Calu3 (cell line): ENCODE measurements around the gene CDKAL1. TPM values are rescaled to one million over a fixed set of nuclear protein-coding genes. Genes with fewer than 3 reads are reported as not detected.

ENCODE experiments used
- BruUV-seq: library from RNA; stranded (reverse); fragments of 400-500 nt; replicated peaks from 2 replicates; lab custom pipeline; 2021; lab: Mats Ljungman, UMichigan
- CTCF ChIA-PET: fragments of 300-600 bp; sonication (Branson Sonifier 250); formaldehyde crosslinking; loops from one replicate; lab custom pipeline; 2022; ENCODE audit warnings: antibody characterized with exemption; lab: Charles Lee
- DNase-seq: peaks from one replicate; pipeline ENCODE4 v3.0.0; 2022
- H3K27ac Mint-ChIP-seq: one replicate; pipeline ENCODE4 v1.8.0; 2022; ENCODE audit warnings: mixed read lengths; ENCODE audit not compliant: unreplicated experiment
- H3K27me3 Mint-ChIP-seq: one replicate; pipeline ENCODE4 v1.8.0; 2022; ENCODE audit warnings: mixed read lengths; ENCODE audit not compliant: unreplicated experiment
- H3K36me3 Mint-ChIP-seq: one replicate; pipeline ENCODE4 v1.8.0; 2022; ENCODE audit warnings: mild to moderate bottlenecking, moderate library complexity, mixed read lengths; ENCODE audit not compliant: insufficient read depth, unreplicated experiment
- H3K4me1 Mint-ChIP-seq: one replicate; pipeline ENCODE4 v1.8.0; 2022; ENCODE audit warnings: mild to moderate bottlenecking, low read depth, mixed read lengths; ENCODE audit not compliant: unreplicated experiment
- H3K4me3 Mint-ChIP-seq: one replicate; pipeline ENCODE4 v1.8.0; 2022; ENCODE audit warnings: mild to moderate bottlenecking, low read depth, moderate library complexity, mixed read lengths; ENCODE audit not compliant: unreplicated experiment
- H3K9me3 Mint-ChIP-seq: one replicate; pipeline ENCODE4 v1.8.0; 2022; ENCODE audit warnings: low read depth, mixed read lengths; ENCODE audit not compliant: unreplicated experiment
- CTCF ChIP-seq: fragments of 200-600 bp; IDR thresholded peaks from one replicate; pipeline ENCODE4 v1.8.0; 2022; ENCODE audit warnings: antibody characterized with exemption; ENCODE audit not compliant: unreplicated experiment
- intact Hi-C: fragments of 100-400 bp; cut with micrococcal nuclease; formaldehyde crosslinking; loops from one replicate; pipeline ENCODE4 v1.10.0; 2022; ENCODE audit not compliant: unreplicated experiment
- total RNA-seq: library from RNA; stranded (reverse); gene quantifications from 2 replicates; pipeline ENCODE4 v1.2.3, GENCODE V29; 2022

Gene CDKAL1
- total RNA-seq, 1 experiment from 2014 or later, result 39.6 TPM

- peaks cover 44% of the 10 kb centered on the region for H3K4me1 Mint-ChIP-seq
- CTCF ChIA-PET, result no interaction called here
- no peak overlapping the region for H3K4me3 Mint-ChIP-seq
- no peaks in the 10 kb centered on the region for H3K9me3 Mint-ChIP-seq
- DNase-seq, result no peak
- no TSS peak for BruUV-seq
- intact Hi-C loops, result no loop called here
- no peaks in the 10 kb centered on the region for H3K36me3 Mint-ChIP-seq
- TF ChIP-seq CTCF, result no peak
- no peaks in the 10 kb centered on the region for H3K27me3 Mint-ChIP-seq
- no peak overlapping the region for H3K27ac Mint-ChIP-seq
Measured at GRCh38 chr6:20632696-20633095, 98.4 kb downstream of the CDKAL1 start.

GRCh38 chr6:20633566-20634340 is 99.5 kb downstream of the CDKAL1 start:
- no peaks in the 10 kb centered on the region for H3K27me3 Mint-ChIP-seq
- no peaks in the 10 kb centered on the region for H3K36me3 Mint-ChIP-seq
- intact Hi-C loops, result no loop called here
- no peak overlapping the region for H3K27ac Mint-ChIP-seq
- peaks cover 42% of the 10 kb centered on the region for H3K4me1 Mint-ChIP-seq
- TF ChIP-seq CTCF, result no peak
- BruUV-seq, result no TSS peak
- no peak for DNase-seq
- H3K4me3 Mint-ChIP-seq, result no peak overlapping the region
- no peaks in the 10 kb centered on the region for H3K9me3 Mint-ChIP-seq
- CTCF ChIA-PET, result no interaction called here

- intact Hi-C loops, result no loop called here
- CTCF ChIA-PET, result no interaction called here
- Mint-ChIP-seq H3K27me3 (no peaks in the 10 kb centered on the region), H3K4me1 (peaks cover 21% of the 10 kb centered on the region), H3K9me3 (no peaks in the 10 kb centered on the region), H3K27ac (no peak overlapping the region), H3K36me3 (no peaks in the 10 kb centered on the region), H3K4me3 (no peak overlapping the region)
- no peak for TF ChIP-seq CTCF
- no TSS peak for BruUV-seq
- no peak for DNase-seq
Measured at GRCh38 chr6:20639161-20639560, 104.9 kb downstream of the CDKAL1 start.

DNA sequence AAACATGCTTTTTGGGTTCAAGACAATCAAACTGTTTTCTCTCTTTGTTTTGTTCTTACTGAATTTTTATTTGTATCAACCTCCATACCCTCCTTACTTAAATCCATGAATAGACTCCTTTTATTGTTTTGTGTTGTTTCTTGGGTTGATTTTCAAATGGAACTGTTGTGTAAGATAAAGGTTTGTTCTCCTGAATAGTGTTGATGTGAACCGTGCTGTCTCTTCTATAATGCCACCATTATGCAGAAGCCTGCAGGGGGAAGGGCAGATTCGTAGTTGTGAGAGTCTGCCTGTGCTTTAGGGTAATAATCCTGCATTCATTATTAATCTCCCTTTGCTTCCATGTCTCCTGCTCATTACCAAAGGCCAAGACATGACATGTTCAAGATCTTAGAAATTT is 105.9 kb downstream of the CDKAL1 start:
- Mint-ChIP-seq H3K4me1 (peaks cover 28% of the 10 kb centered on the region), H3K36me3 (no peaks in the 10 kb centered on the region), H3K9me3 (no peaks in the 10 kb centered on the region), H3K27me3 (no peaks in the 10 kb centered on the region), H3K4me3 (no peak overlapping the region), H3K27ac (no peak overlapping the region)
- DNase-seq, result no peak
- intact Hi-C loops, result no loop called here
- TF ChIP-seq CTCF, result no peak
- no TSS peak for BruUV-seq
- CTCF ChIA-PET, result no interaction called here
